ENCODE measurements around the gene OTOG.

Gene OTOG

DNA sequence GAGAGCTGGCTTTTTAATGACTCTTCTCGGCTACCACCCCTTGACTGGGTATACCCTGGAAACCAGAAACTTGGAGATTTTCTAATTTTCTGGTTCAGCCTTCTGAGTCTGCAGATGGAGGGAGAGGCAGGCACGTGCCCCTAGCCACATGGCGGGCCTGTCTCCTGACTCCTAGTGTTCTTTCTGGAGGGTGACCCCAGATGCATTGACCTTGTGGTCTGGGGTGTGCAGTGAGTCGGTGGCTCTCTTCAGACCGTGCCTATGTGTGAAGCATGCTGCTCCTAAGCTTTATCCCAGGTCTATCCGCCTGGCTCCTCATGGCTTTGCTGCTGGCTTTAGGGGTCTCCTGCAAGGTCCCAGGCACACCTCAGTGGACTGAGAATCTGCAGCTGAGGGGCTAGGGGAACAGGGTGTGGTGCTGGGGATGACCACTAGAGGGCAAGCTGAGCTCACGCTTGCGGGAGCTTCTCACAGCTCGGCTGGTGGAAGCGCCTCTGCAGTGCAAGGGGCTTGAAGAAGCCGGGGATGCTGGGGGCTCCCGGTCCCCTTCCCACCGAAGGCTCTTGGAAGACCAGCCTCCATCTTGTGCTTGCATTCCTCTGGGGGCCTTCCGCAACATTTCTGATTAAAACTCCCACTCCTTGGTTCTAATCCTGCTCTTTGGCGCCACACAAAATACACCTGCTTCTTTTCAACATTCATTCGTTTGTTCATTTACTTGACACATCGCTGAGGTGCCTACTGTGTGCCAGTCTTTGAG is 51.8 kb downstream of the OTOG start:
- Histone ChIP-seq H3K4me1 (ENCODE audit: control insufficient read depth, insufficient read depth, low read length) (no peaks in the 10 kb centered on the region), H3K27ac (ENCODE audit: extremely low read depth, low read depth, low read length) (no peak overlapping the region), H3K4me3 (ENCODE audit: low read depth, low read length) (no peak overlapping the region), H3K9me3 (ENCODE audit: control insufficient read depth, insufficient read depth, low read depth, low read length) (no peaks in the 10 kb centered on the region), H3K36me3 (ENCODE audit: control insufficient read depth in 2 of 2, insufficient read depth in 1 of 2, low read length in 2 of 2) (no peaks in the 10 kb centered on the region)
- POLR2A ChIA-PET, result interaction anchor here (1.0 kb wide), 1 partner anchor 132 kb away, joined by 6 read pairs; no protein-coding TSS in a partner anchor
- TF ChIP-seq, protein P1, sequence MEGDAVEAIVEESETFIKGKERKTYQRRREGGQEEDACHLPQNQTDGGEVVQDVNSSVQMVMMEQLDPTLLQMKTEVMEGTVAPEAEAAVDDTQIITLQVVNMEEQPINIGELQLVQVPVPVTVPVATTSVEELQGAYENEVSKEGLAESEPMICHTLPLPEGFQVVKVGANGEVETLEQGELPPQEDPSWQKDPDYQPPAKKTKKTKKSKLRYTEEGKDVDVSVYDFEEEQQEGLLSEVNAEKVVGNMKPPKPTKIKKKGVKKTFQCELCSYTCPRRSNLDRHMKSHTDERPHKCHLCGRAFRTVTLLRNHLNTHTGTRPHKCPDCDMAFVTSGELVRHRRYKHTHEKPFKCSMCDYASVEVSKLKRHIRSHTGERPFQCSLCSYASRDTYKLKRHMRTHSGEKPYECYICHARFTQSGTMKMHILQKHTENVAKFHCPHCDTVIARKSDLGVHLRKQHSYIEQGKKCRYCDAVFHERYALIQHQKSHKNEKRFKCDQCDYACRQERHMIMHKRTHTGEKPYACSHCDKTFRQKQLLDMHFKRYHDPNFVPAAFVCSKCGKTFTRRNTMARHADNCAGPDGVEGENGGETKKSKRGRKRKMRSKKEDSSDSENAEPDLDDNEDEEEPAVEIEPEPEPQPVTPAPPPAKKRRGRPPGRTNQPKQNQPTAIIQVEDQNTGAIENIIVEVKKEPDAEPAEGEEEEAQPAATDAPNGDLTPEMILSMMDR (tag by site-specific recombination; IDR thresholded peaks at IDR 0.05), result peak; percentile 72
- peak; percentile 67 for TF ChIP-seq ZNF654 (tag by site-specific recombination; IDR thresholded peaks at IDR 0.05; ENCODE audit: low read depth)
- TF ChIP-seq ZFP37 (tag by site-specific recombination; IDR thresholded peaks at IDR 0.05), result no peak
- no peak for TF ChIP-seq ZEB2 (tag by site-specific recombination; IDR thresholded peaks at IDR 0.05)
- TF ChIP-seq, protein P2, sequence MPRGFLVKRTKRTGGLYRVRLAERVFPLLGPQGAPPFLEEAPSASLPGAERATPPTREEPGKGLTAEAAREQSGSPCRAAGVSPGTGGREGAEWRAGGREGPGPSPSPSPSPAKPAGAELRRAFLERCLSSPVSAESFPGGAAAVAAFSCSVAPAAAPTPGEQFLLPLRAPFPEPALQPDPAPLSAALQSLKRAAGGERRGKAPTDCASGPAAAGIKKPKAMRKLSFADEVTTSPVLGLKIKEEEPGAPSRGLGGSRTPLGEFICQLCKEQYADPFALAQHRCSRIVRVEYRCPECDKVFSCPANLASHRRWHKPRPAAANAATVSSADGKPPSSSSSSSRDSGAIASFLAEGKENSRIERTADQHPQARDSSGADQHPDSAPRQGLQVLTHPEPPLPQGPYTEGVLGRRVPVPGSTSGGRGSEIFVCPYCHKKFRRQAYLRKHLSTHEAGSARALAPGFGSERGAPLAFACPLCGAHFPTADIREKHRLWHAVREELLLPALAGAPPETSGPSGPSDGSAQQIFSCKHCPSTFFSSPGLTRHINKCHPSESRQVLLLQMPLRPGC (tag by site-specific recombination; IDR thresholded peaks at IDR 0.05), result no peak
- TF ChIP-seq, protein P3, sequence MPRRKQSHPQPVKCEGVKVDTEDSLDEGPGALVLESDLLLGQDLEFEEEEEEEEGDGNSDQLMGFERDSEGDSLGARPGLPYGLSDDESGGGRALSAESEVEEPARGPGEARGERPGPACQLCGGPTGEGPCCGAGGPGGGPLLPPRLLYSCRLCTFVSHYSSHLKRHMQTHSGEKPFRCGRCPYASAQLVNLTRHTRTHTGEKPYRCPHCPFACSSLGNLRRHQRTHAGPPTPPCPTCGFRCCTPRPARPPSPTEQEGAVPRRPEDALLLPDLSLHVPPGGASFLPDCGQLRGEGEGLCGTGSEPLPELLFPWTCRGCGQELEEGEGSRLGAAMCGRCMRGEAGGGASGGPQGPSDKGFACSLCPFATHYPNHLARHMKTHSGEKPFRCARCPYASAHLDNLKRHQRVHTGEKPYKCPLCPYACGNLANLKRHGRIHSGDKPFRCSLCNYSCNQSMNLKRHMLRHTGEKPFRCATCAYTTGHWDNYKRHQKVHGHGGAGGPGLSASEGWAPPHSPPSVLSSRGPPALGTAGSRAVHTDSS (tag by site-specific recombination; IDR thresholded peaks at IDR 0.05), result no peak
- no peak for TF ChIP-seq ZNF239 (tag by site-specific recombination; IDR thresholded peaks at IDR 0.05)
- TF ChIP-seq ZNF169 (tag by site-specific recombination; IDR thresholded peaks at IDR 0.05), result no peak
- TF ChIP-seq ZNF157 (tag by site-specific recombination; IDR thresholded peaks at IDR 0.05), result no peak
- no peak for TF ChIP-seq ZFHX2 (tag by site-specific recombination; conservative IDR thresholded peaks at IDR 0.05)
- TF ChIP-seq ZNF555 (tag by site-specific recombination; conservative IDR thresholded peaks at IDR 0.05), result no peak
- no peak for TF ChIP-seq ZNF521 (tag by site-specific recombination; IDR thresholded peaks at IDR 0.05)
- TF ChIP-seq ZNF350 (tag by site-specific recombination; IDR thresholded peaks at IDR 0.05), result no peak
- no peak for TF ChIP-seq ZNF629 (tag by site-specific recombination; IDR thresholded peaks at IDR 0.05)
- TF ChIP-seq ZNF660 (tag by site-specific recombination; IDR thresholded peaks at IDR 0.05), result peak; percentile 23; the same call in 1 of the 2 replicates
- no peak for TF ChIP-seq ZNF664 (tag by site-specific recombination; IDR thresholded peaks at IDR 0.05)
- TF ChIP-seq ZIC2 (tag by site-specific recombination; IDR thresholded peaks at IDR 0.05), result no peak
- no peak for TF ChIP-seq ZNF600 (tag by site-specific recombination; IDR thresholded peaks at IDR 0.05)
- TF ChIP-seq ZNF433 (tag by site-specific recombination; IDR thresholded peaks at IDR 0.05; ENCODE audit: low read depth), result no peak
- TF ChIP-seq, protein P4, sequence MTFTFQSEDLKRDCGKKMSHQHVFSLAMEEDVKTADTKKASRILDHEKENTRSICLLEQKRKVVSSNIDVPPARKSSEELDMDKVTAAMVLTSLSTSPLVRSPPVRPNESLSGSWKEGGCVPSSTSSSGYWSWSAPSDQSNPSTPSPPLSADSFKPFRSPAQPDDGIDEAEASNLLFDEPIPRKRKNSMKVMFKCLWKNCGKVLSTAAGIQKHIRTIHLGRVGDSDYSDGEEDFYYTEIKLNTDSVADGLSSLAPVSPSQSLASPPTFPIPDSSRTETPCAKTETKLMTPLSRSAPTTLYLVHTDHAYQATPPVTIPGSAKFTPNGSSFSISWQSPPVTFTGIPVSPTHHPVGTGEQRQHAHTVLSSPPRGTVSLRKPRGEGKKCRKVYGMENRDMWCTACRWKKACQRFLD (tag by site-specific recombination; IDR thresholded peaks at IDR 0.05), result no peak
- no peak for TF ChIP-seq ZNF133 (tag by site-specific recombination; IDR thresholded peaks at IDR 0.05)
- TF ChIP-seq, protein P5, sequence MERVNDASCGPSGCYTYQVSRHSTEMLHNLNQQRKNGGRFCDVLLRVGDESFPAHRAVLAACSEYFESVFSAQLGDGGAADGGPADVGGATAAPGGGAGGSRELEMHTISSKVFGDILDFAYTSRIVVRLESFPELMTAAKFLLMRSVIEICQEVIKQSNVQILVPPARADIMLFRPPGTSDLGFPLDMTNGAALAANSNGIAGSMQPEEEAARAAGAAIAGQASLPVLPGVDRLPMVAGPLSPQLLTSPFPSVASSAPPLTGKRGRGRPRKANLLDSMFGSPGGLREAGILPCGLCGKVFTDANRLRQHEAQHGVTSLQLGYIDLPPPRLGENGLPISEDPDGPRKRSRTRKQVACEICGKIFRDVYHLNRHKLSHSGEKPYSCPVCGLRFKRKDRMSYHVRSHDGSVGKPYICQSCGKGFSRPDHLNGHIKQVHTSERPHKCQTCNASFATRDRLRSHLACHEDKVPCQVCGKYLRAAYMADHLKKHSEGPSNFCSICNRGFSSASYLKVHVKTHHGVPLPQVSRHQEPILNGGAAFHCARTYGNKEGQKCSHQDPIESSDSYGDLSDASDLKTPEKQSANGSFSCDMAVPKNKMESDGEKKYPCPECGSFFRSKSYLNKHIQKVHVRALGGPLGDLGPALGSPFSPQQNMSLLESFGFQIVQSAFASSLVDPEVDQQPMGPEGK (tag by site-specific recombination; IDR thresholded peaks at IDR 0.05), result no peak
- TF ChIP-seq ZNF560 (tag by site-specific recombination; IDR thresholded peaks at IDR 0.05; ENCODE audit: borderline replicate concordance), result no peak
- TF ChIP-seq ZBTB48 (tag by site-specific recombination; IDR thresholded peaks at IDR 0.05), result no peak
- TF ChIP-seq, protein P6, sequence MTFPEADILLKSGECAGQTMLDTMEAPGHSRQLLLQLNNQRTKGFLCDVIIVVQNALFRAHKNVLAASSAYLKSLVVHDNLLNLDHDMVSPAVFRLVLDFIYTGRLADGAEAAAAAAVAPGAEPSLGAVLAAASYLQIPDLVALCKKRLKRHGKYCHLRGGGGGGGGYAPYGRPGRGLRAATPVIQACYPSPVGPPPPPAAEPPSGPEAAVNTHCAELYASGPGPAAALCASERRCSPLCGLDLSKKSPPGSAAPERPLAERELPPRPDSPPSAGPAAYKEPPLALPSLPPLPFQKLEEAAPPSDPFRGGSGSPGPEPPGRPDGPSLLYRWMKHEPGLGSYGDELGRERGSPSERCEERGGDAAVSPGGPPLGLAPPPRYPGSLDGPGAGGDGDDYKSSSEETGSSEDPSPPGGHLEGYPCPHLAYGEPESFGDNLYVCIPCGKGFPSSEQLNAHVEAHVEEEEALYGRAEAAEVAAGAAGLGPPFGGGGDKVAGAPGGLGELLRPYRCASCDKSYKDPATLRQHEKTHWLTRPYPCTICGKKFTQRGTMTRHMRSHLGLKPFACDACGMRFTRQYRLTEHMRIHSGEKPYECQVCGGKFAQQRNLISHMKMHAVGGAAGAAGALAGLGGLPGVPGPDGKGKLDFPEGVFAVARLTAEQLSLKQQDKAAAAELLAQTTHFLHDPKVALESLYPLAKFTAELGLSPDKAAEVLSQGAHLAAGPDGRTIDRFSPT (tag by site-specific recombination; IDR thresholded peaks at IDR 0.05), result no peak
- no peak for TF ChIP-seq ZNF843 (tag by site-specific recombination; IDR thresholded peaks at IDR 0.05)
- TF ChIP-seq ZBTB17 (tag by site-specific recombination; IDR thresholded peaks at IDR 0.05), result no peak
- CTCF ChIA-PET, result interaction anchor here (0.5 to 6.5 kb wide), 44 partner anchors 10 to 934 kb away, joined by 3 to 102 read pairs (median 4); no protein-coding TSS in a partner anchor

All from HEK293 (cell line).